Placental pericyte (primary cell): ENCODE data around the gene BEX1. TPM values are rescaled to one million over a fixed set of nuclear protein-coding genes. Genes with fewer than 3 reads are reported as not detected.

Experiments used
- total RNA-seq: library from RNA; depleted of rRNA; stranded (reverse); fragments of >200 nt; gene quantifications from 2 replicates; pipeline ENCODE4 v1.2.3, GENCODE V29; 2012

BEX1 gene
- 9.0 TPM in 1 of 2 replicates, not detected in the other for total RNA-seq

GRCh38 chrX:103063918-103064434 is at the start of gene BEX1:
TSS of gene BEX1 (minus strand) at chrX:103064171. CDS start at chrX:103063274, 897 bp downstream.

GRCh38 chrX:103092942-103093341 is 29.0 kb upstream of the BEX1 start, which contains the start of gene NXF3:
TSS of gene NXF3 (minus strand) at chrX:103093143. CDS start at chrX:103093023, 120 bp downstream.

Other genes with a start within 250 kb of the BEX1 start
- gene RAB40AL, start 126.9 kb downstream of the BEX1 start, total RNA-seq, result 0.14 and 0.66 TPM in 2 replicates
- gene NXF3, start 29.0 kb upstream of the BEX1 start, total RNA-seq, result not detected in 2 replicates
- gene BEX4, start 150.9 kb upstream of the BEX1 start, total RNA-seq, result 3.6 and 16.6 TPM in 2 replicates
- 69.9 and 80.1 TPM in 2 replicates for gene TCEAL8, start 191.0 kb upstream of the BEX1 start, total RNA-seq
- not detected in 2 replicates for gene TCEAL5, start 212.6 kb upstream of the BEX1 start, total RNA-seq
- gene BEX2, start 246.8 kb upstream of the BEX1 start, total RNA-seq, result 2.6 TPM in 1 of 2 replicates, not detected in the other